Activated CD8-positive, alpha-beta T cell treated with anti-CD3 and anti-CD28 coated beads for 36 hours (primary cell): ENCODE data around the gene XPC. TPM values are rescaled to one million over a fixed set of nuclear protein-coding genes. Genes with fewer than 3 reads are reported as not detected.

Source experiments
- ATAC-seq: fragments of 200-7000 bp; cut with Tn5 transposase; one replicate; pipeline ENCODE4 v1.10.0; 2021; ENCODE audit warnings: mild to moderate bottlenecking, moderate library complexity
- CTCF ChIA-PET: fragments of 350-600 bp; sonication (Branson Sonifier 250); formaldehyde crosslinking; loops from one replicate; lab custom pipeline; 2021; ENCODE audit warnings: antibody characterized with exemption; lab: Charles Lee
- POLR2A ChIA-PET: fragments of 350-600 bp; sonication (Branson Sonifier 250); formaldehyde crosslinking; loops from one replicate; lab custom pipeline; 2021; ENCODE audit warnings: antibody characterized with exemption; lab: Charles Lee
- DNase-seq: peaks from one replicate; pipeline ENCODE4 v3.0.0-alpha.2; 2020
- H3K27ac Mint-ChIP-seq: one replicate; pipeline ENCODE4 v1.8.0; 2021; ENCODE audit warnings: mild to moderate bottlenecking, mixed read lengths
- H3K27me3 Mint-ChIP-seq: one replicate; pipeline ENCODE4 v1.8.0; 2021; ENCODE audit warnings: mixed read lengths
- H3K36me3 Mint-ChIP-seq: one replicate; pipeline ENCODE4 v1.8.0; 2021; ENCODE audit warnings: low read depth, mixed read lengths
- H3K4me1 Mint-ChIP-seq: one replicate; pipeline ENCODE4 v1.8.0; 2021; ENCODE audit warnings: low read depth, mixed read lengths
- H3K4me3 Mint-ChIP-seq: one replicate; pipeline ENCODE4 v1.8.0; 2021; ENCODE audit warnings: mild to moderate bottlenecking, moderate library complexity, mixed read lengths
- H3K9me3 Mint-ChIP-seq: one replicate; pipeline ENCODE4 v1.8.0; 2021; ENCODE audit warnings: mixed read lengths
- intact Hi-C: fragments of 100-400 bp; cut with micrococcal nuclease; formaldehyde crosslinking; loops from one replicate; pipeline ENCODE4 v1.10.0; 2022
- total RNA-seq, 2 experiments: library from RNA; stranded (reverse); gene quantifications; one replicate each; pipeline ENCODE4 v1.2.3, GENCODE V29; 2021
- TF ChIP-seq, protein P1 (sequence below): fragments of 200-600 bp; IDR thresholded peaks from one replicate; pipeline ENCODE4 v1.8.0; 2022; ENCODE audit warnings: antibody characterized with exemption, mild to moderate bottlenecking

XPC gene
- total RNA-seq, 2 experiments from 2014 or later, result 23.5 to 24.8 TPM

DNA sequence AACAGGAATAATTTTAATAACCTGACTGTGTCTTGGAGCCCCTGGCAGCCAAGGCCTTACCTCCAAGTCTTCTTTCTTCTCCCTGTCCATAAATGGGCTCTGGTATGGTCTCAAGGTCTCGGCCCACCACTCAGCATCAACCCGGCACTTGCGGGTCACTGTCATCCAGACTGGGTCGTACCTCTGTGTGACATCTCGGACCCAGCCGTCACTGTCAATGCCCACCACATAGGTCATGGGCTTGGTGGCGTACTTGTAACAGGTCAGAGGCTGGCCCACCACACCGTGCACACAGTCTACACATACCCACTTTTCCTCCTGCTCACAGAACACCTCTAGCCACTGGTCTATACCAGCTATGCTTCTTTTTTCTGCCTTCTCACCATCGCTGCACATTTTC, 20.4 kb downstream of the XPC start:
- ATAC-seq (no peak), DNase-seq (no peak)
- TF ChIP-seq, protein P1, sequence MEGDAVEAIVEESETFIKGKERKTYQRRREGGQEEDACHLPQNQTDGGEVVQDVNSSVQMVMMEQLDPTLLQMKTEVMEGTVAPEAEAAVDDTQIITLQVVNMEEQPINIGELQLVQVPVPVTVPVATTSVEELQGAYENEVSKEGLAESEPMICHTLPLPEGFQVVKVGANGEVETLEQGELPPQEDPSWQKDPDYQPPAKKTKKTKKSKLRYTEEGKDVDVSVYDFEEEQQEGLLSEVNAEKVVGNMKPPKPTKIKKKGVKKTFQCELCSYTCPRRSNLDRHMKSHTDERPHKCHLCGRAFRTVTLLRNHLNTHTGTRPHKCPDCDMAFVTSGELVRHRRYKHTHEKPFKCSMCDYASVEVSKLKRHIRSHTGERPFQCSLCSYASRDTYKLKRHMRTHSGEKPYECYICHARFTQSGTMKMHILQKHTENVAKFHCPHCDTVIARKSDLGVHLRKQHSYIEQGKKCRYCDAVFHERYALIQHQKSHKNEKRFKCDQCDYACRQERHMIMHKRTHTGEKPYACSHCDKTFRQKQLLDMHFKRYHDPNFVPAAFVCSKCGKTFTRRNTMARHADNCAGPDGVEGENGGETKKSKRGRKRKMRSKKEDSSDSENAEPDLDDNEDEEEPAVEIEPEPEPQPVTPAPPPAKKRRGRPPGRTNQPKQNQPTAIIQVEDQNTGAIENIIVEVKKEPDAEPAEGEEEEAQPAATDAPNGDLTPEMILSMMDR, result no peak
- Mint-ChIP-seq H3K4me3 (no peak overlapping the region), H3K27me3 (no peaks in the 10 kb centered on the region), H3K9me3 (peaks cover 17% of the 10 kb centered on the region), H3K36me3 (peaks cover 68% of the 10 kb centered on the region), H3K27ac (no peak overlapping the region), H3K4me1 (peaks cover 17% of the 10 kb centered on the region)
- intact Hi-C loops, result no loop called here
- ChIA-PET POLR2A (interaction anchor here (0.6 kb wide), 1 partner anchor 13 kb away, joined by 3 read pairs; no protein-coding TSS in a partner anchor), CTCF (no interaction called here)

GRCh38 chr3:14156843-14157561, 21.4 kb downstream of the XPC start:
- peaks cover 58% of the 10 kb centered on the region for H3K36me3 Mint-ChIP-seq
- intact Hi-C loops, result no loop called here
- ATAC-seq (no peak), DNase-seq (no peak)
- POLR2A ChIA-PET, result interaction anchor here (1.2 kb wide), 1 partner anchor 12 kb away, joined by 3 read pairs; no protein-coding TSS in a partner anchor
- peaks cover 17% of the 10 kb centered on the region for H3K4me1 Mint-ChIP-seq
- no peaks in the 10 kb centered on the region for H3K27me3 Mint-ChIP-seq
- CTCF ChIA-PET, result interaction anchor here (1.4 kb wide), 1 partner anchor 47 kb away, joined by 4 read pairs; no protein-coding TSS in a partner anchor
- peaks cover 9% of the 10 kb centered on the region for H3K9me3 Mint-ChIP-seq
- no peak overlapping the region for H3K27ac Mint-ChIP-seq
- no peak overlapping the region for H3K4me3 Mint-ChIP-seq
- TF ChIP-seq, protein P1, result no peak

DNA sequence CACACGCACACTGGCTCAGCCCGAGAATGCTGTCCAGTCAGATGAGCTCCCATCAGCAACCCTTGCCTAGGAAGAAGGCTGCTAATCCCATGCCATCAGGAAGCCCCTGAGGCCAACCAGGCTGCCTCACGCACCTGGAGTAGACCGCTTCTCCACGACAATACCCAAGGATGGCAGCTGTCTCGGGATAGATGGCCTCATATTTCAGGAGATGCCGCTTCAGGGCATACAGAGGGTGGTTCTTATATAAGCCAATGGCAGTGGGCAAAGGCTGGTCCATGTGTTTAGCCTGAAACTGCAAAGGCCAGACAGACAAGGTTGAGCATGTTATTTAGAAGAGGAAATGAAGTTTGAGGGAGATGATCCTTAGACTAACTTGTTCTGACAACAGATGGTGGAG, 22.2 kb downstream of the XPC start:
- ChIA-PET CTCF (interaction anchor here (1.4 kb wide), 1 partner anchor 47 kb away, joined by 4 read pairs; no protein-coding TSS in a partner anchor), POLR2A (no interaction called here)
- DNase-seq (no peak), ATAC-seq (no peak)
- Mint-ChIP-seq H3K36me3 (peaks cover 50% of the 10 kb centered on the region), H3K4me3 (no peak overlapping the region), H3K9me3 (peaks cover 4% of the 10 kb centered on the region), H3K4me1 (peaks cover 17% of the 10 kb centered on the region), H3K27ac (peak overlapping the region; percentile 13), H3K27me3 (no peaks in the 10 kb centered on the region)
- intact Hi-C loops, result no loop called here
- TF ChIP-seq, protein P1, result no peak

- intact Hi-C loops, result no loop called here
- no peaks in the 10 kb centered on the region for H3K27me3 Mint-ChIP-seq
- POLR2A ChIA-PET, result interaction anchor here (0.7 kb wide), 2 partner anchors 9 to 10 kb away, joined by 3 read pairs; no protein-coding TSS in a partner anchor
- DNase-seq (no peak), ATAC-seq (no peak)
- H3K4me1 Mint-ChIP-seq, result peaks cover 17% of the 10 kb centered on the region
- H3K4me3 Mint-ChIP-seq, result no peak overlapping the region
- TF ChIP-seq, protein P1, result no peak
- CTCF ChIA-PET, result no interaction called here
- H3K36me3 Mint-ChIP-seq, result peaks cover 38% of the 10 kb centered on the region
- peak overlapping the region; percentile 7 for H3K27ac Mint-ChIP-seq
- H3K9me3 Mint-ChIP-seq, result no peaks in the 10 kb centered on the region
These were observed 23.4 kb downstream of the XPC start for GRCh38 chr3:14154895-14155440.

GRCh38 chr3:14154276-14154675, 24.1 kb downstream of the XPC start:
- intact Hi-C loops, result no loop called here
- Mint-ChIP-seq H3K27ac (no peak overlapping the region), H3K27me3 (no peaks in the 10 kb centered on the region), H3K9me3 (no peaks in the 10 kb centered on the region), H3K4me1 (peaks cover 17% of the 10 kb centered on the region), H3K36me3 (peaks cover 33% of the 10 kb centered on the region), H3K4me3 (no peak overlapping the region)
- ATAC-seq (no peak), DNase-seq (no peak)
- TF ChIP-seq, protein P1, result no peak
- CTCF ChIA-PET, result no interaction called here
- POLR2A ChIA-PET, result no interaction called here
